A172 (cell line): ENCODE measurements around the gene ATP8A2. TPM values are rescaled to one million over a fixed set of nuclear protein-coding genes. Genes with fewer than 3 reads are reported as not detected.

Experiments used
- DNase-seq: peaks from one replicate; pipeline ENCODE4 v3.0.0-alpha.2; 2015; ENCODE audit warnings: low spot score
- total RNA-seq: library from RNA; depleted of rRNA; stranded (reverse); fragments of >200 nt; shearing (Covaris generic); gene quantifications from 2 replicates; pipeline ENCODE4 v1.2.3, GENCODE V29; 2014

The ATP8A2 gene
- total RNA-seq, 1 experiment from 2014 or later = 1.1 TPM

GRCh38 chr13:25729201-25729600 lies 357.4 kb downstream of the ATP8A2 start:
- DNase-seq = no peak

DNA sequence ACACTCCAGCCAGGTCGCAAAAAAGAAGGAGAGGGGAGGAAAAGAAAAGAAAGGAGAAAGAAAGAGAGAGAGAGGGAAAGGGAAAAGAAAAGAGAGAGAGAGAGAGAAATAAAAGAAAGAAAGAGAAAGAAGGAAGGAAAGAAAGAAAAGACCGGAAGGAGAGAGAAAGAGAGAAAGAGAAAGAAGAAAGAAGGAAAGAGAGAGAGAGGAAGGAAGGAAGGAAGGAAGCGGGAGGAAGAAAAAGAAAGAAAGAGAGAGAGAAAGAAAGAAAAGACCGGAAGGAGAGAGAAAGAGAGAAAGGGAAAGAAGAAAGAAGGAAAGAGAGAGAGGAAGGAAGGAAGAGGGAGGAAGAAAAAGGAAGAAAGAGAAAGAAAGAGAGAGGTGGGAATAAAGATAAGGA lies 359.3 kb downstream of the ATP8A2 start:
- DNase-seq = no peak

GRCh38 chr13:25731536-25731935 lies 359.8 kb downstream of the ATP8A2 start:
- DNase-seq = no peak

DNA sequence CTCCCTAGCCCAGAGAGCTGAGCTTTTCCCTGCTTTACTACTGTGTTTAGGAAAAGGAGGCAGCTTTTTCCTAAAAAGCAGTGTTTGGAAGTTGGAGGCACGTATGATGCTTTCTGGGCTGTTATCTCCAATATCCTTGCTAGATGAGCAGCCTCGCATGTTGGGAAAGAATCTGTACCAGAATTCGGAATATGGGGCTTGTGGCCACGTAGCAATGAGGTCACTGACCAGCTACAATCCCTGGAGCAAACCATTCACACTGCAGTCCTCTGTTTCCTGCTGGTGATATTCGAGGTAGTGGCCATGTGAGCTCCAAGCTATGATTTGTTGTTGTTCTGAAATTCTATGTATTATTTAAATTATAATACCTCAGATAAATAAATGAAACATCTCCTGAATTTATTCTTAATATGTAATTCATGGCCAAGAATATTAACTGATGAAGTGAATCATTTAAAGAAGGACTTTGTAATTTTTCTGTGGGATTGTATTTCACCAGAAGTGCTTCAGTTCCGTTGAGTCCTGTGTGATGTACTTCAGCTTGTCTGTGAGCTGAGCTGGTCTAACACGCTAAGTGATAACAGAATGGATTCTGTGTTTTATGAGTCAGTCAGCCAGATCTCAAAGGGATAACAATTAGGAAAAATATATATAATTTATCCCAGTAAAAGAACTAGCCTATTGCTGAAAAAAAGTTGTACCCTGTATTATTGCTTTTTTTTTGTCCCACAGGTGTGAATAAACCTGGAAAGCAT lies 360.5 kb downstream of the ATP8A2 start:
- peak; percentile 75 for DNase-seq

- DNase-seq = peak; percentile 90
These were observed 361.3 kb downstream of the ATP8A2 start for GRCh38 chr13:25733001-25733491.

- DNase-seq = peak; percentile 53
These were observed 362.1 kb downstream of the ATP8A2 start for GRCh38 chr13:25733696-25734435.

DNA sequence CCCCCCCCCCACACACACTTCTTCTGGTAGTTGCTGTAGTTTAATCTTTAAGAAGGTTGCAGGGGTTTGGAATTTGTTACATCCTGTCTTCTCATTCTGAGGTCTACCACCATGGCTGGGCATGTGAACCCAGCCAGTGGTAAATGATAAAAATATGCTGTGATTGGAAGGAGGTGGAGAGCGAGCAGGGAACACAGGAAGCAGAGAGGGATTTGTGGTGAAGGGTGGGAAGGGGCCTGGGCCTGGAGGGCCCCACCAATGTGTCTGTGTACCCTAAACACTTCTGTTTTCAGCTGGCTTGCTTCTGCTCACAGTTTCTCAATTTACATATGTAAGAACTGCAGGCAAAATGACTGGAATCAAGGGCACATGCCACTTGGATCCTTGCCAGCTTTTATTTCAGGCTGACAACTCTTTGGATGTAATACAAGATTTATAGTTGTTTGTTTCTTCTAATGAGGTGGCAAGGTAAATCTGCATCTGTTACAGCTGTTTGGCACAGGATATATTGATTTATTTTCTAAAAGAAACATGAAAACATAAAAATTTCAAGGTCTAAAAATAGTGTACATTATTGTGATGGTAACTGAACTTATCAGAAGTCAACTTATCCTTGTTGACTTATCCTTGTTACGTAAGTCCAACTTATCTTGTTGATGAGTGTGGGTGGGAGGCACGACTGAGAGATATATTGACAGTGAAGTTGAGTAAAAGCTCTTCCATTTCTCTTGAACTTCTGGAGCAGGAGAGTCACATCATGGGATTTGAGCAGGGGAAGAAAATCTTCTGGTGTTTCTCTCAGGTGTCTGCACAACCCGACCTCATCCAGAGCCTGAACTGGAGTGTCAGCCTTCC lies 366.8 kb downstream of the ATP8A2 start:
- peak; percentile 76 for DNase-seq

DNA sequence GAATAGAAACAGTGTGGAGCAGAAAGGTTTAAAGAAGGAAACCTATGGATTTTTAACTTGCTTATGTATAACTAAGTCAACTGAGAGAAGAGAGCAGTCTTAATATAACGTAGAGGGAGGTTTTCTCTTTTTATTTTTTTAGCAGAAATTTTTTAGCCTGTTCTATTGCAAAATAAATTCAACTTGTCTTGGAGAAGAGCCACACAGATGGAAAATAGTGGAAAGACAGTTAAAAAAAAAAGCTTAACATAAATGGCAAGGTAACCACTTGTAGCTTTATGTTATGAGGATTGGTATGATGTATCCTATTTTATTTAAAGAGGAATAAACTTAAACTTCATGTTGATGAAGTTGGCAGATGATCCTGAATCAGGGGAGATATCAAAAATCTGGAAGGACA lies 367.6 kb downstream of the ATP8A2 start:
- no peak for DNase-seq

GRCh38 chr13:25741796-25742195 lies 370.0 kb downstream of the ATP8A2 start:
- DNase-seq = no peak

DNA sequence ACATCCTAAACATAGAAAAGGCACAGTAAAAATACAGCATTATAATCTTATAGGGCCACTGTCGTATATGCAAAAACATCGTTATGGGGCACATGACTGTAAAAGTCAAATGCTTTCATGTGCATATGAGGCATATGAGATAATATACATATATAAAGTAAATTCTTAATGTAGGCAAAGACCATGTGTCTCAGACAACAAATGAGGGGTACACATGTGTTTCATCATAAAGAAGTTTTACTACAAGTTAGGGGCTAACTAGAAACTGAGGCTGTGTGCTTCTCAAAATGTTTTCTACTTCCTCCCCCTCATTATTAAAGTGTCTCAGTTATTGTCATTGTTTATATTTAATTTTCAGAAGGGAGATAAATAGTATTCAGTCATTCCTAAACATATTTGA lies 370.4 kb downstream of the ATP8A2 start:
- no peak for DNase-seq

- no peak for DNase-seq
These were observed 371.6 kb downstream of the ATP8A2 start for GRCh38 chr13:25743421-25743820.

- no peak for DNase-seq
These were observed 372.4 kb downstream of the ATP8A2 start for GRCh38 chr13:25744178-25744577.

- no peak for DNase-seq
These were observed 374.4 kb downstream of the ATP8A2 start for GRCh38 chr13:25746131-25746530.

DNA sequence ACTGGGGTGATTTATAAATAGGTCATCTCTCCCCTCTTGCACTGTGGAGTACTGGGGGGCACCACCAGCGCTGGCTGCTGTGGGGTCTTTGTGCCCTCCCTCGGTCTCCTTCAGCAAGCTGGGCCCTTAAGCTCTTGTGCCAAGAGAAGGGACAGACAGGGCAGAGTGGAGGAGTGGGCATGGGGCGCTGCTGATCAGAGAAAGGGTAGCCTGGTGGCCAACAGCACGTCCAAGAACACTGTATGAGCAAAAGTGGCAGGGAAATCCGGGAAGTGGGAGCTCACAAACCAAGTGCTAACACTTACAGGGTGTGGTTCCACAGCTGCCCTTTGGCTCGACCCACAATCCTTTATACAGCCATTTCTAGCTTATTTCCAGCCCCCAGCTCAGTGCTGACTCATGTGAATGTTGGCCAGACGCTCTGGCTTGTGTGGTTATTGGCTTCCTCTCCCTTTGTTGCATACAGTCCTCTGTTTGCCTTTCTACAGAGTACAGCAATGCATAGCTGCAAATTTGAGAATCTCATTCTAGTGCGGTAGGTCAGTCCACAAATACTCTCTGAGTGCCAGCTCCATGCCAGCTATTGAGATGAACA lies 381.3 kb downstream of the ATP8A2 start:
- peak; percentile 93 for DNase-seq

- peak; percentile 69 for DNase-seq
These were observed 382.2 kb downstream of the ATP8A2 start for GRCh38 chr13:25753976-25754375.

GRCh38 chr13:25756251-25756650 lies 384.5 kb downstream of the ATP8A2 start:
- DNase-seq = no peak

DNA sequence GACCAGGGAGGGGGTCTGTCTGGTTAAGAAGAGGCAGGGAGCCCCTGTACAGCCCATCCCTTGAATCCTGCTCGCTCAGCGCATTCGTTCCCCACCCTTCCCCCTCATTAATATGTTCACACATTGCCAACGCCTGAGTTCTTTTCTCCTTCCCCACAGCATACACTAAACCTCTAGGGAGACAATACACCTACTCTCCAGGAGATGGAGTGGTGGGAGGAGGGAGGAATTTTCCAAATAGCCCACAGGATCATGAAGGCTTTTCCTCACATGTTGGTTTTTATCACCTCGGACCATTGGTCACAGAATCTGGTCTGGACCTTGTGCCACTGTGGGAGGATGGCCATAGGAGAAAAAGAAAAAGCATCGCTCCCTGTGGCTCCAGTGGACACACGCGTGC lies 385.1 kb downstream of the ATP8A2 start:
- DNase-seq = no peak

DNA sequence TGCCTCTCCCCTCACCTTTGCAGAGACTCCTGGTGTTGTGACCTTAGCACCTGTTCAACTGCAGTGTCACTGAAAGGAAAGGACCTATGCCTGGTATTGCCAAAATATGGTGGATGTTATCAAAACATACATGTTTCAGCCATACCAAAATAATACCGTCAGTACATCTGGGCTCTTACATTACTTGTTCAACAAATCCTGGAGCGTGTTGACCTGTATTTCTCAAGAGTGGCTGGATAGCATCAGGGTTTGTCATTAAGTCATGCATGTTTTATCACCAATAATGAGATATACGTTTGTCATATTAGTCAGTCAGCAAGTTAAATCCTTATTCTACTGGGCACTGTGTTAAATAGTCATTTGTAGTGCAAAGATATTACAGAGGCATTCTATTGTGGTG lies 389.3 kb downstream of the ATP8A2 start:
- no peak for DNase-seq

DNA sequence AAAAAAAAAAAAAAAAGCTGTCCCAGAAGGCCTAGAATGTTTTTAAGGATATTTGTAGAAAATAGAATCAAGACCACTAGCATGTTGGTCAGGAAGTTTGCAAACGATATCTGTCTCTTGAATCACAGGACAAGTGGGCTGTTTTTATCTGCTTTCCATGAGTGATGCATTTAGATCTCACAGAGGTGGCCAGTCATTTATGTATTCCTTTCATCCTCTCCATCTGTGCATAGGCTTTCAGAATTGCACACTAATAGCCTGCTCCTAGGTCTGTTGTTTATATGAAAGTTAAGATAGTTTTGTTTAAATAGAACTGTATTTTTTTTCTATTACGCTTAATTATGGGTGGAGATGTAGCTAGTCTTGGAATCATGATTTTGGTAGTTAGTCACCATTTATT lies 390.5 kb downstream of the ATP8A2 start:
- peak; percentile 4 for DNase-seq

GRCh38 chr13:25762795-25763377 lies 391.1 kb downstream of the ATP8A2 start:
- DNase-seq = peak; percentile 60

- DNase-seq = no peak
These were observed 392.6 kb downstream of the ATP8A2 start for GRCh38 chr13:25764378-25764777.
